Lower leg skin (tissue), 3 donors: ENCODE measurements around the gene GABRA1.

Source experiments
- POLR2A ChIP-seq, 2 donors: fragments of 450-650 bp; IDR thresholded peaks; one replicate each; pipeline ENCODE4 v1.6.1; 2016 to 2017; ENCODE audit warnings: antibody characterized with exemption in 2 of 2, mild to moderate bottlenecking in 1 of 2, moderate library complexity in 1 of 2
- TF ChIP-seq, protein P1 (sequence below), 3 donors: fragments of 450-650 bp; IDR thresholded peaks; one replicate each; pipeline ENCODE4 v1.5.1; 2016; ENCODE audit warnings: antibody characterized with exemption in 3 of 3, mild to moderate bottlenecking in 3 of 3, moderate library complexity in 2 of 3

DNA sequence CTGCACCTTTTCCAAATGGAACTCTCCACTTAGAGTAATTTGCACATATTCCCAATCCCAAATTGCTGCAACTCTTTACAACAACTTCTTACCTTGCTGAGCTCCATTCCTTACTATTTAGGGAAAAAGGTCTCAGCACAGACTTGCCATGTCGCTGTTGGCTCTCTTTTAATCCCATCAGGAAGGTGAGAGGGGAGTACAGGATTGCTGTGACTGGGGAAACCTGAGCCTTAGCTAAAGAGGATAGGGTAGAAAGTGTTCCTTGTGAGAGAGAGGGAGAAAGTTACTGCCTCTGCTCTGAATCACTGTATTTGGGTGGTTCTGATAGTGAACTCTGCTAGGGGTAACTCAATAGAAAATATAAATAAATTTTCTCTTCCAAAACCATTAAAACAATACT lies 43.7 kb upstream of the GABRA1 start:
- TF ChIP-seq, protein P1, sequence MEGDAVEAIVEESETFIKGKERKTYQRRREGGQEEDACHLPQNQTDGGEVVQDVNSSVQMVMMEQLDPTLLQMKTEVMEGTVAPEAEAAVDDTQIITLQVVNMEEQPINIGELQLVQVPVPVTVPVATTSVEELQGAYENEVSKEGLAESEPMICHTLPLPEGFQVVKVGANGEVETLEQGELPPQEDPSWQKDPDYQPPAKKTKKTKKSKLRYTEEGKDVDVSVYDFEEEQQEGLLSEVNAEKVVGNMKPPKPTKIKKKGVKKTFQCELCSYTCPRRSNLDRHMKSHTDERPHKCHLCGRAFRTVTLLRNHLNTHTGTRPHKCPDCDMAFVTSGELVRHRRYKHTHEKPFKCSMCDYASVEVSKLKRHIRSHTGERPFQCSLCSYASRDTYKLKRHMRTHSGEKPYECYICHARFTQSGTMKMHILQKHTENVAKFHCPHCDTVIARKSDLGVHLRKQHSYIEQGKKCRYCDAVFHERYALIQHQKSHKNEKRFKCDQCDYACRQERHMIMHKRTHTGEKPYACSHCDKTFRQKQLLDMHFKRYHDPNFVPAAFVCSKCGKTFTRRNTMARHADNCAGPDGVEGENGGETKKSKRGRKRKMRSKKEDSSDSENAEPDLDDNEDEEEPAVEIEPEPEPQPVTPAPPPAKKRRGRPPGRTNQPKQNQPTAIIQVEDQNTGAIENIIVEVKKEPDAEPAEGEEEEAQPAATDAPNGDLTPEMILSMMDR (IDR thresholded peaks at IDR 0.05): no peak
- no peak for TF ChIP-seq POLR2A (IDR thresholded peaks at IDR 0.05)
